ENCODE results near the gene SRD5A1. TPM values are rescaled to one million over a fixed set of nuclear protein-coding genes. Genes with fewer than 3 reads are reported as not detected.

Gene SRD5A1
- polyA plus RNA-seq, 2 of the 4 experiments (the other 2 are of a cell fraction), result 9.7 to 25.4 TPM

GRCh38 chr5:6597557-6597956, 35.7 kb upstream of the SRD5A1 start:
- FAIRE-seq (no peak), ATAC-seq (no peak), DNase-seq (ENCODE audit: low read depth in 1 of 2, low spot score in 1 of 2) (no peak)
- WGBS (ENCODE audit: missing lambda C conversion rate), result 88% methylated on average over 6 of the region's 6 CpGs
- CTCF ChIA-PET, result no interaction called here
- H3K9me3 ChIP-seq, result no peaks in the 10 kb centered on the region
- no peak overlapping the region for H3K4me3 ChIP-seq
- POLR2A ChIA-PET, result no interaction called here
- no peak overlapping the region for H3K4me2 ChIP-seq
- TF ChIP-seq ZC3H11A (IDR thresholded peaks at IDR 0.05), result no peak
- TF ChIP-seq PBX3 (IDR thresholded peaks at IDR 0.05), result no peak
- no peak for TF ChIP-seq HEYL (CRISPR knock-in tag; IDR thresholded peaks at IDR 0.05)
- TF ChIP-seq E2F6 (IDR thresholded peaks at IDR 0.05; ENCODE audit: borderline replicate concordance, low read depth), result no peak
- no peak for TF ChIP-seq NFE2L2 (conservative IDR thresholded peaks at IDR 0.05; ENCODE audit: low read length)
- TF ChIP-seq EHF (CRISPR knock-in tag; IDR thresholded peaks at IDR 0.05), result no peak
- no peak for TF ChIP-seq RNF2 (IDR thresholded peaks at IDR 0.05; ENCODE audit: borderline replicate concordance, low read depth)
- TF ChIP-seq HOXB13 (CRISPR knock-in tag; IDR thresholded peaks at IDR 0.05; ENCODE audit: low read depth), result no peak
- TF ChIP-seq CEBPB (IDR thresholded peaks at IDR 0.05), result no peak
- no peak for TF ChIP-seq CHD2 (IDR thresholded peaks at IDR 0.05; ENCODE audit: low read length, partially characterized antibody)
- no peaks in the 10 kb centered on the region for H3K4me1 ChIP-seq
- no peak overlapping the region for H3K27ac ChIP-seq

GRCh38 chr5:6598351-6598900, 34.8 kb upstream of the SRD5A1 start:
- 94% methylated on average over 13 of the region's 14 CpGs for WGBS (ENCODE audit: missing lambda C conversion rate)
- H3K4me3 ChIP-seq, result no peak overlapping the region
- ChIA-PET POLR2A (no interaction called here), CTCF (interaction anchor here (0.7 kb wide), 1 partner anchor 139 kb away, joined by 3 read pairs; no protein-coding TSS in a partner anchor)
- no peaks in the 10 kb centered on the region for H3K4me1 ChIP-seq
- FAIRE-seq (no peak), DNase-seq (ENCODE audit: low read depth in 1 of 2, low spot score in 1 of 2) (no peak), ATAC-seq (no peak)
- no peaks in the 10 kb centered on the region for H3K9me3 ChIP-seq
- TF ChIP-seq EHMT2 (IDR thresholded peaks at IDR 0.05; ENCODE audit: low read depth), result no peak
- TF ChIP-seq PBX3 (IDR thresholded peaks at IDR 0.05), result no peak
- no peak for TF ChIP-seq FOSB (CRISPR knock-in tag; IDR thresholded peaks at IDR 0.05)
- no peak for TF ChIP-seq BCL3 (IDR thresholded peaks at IDR 0.05)
- no peak for TF ChIP-seq GATA3 (IDR thresholded peaks at IDR 0.05; ENCODE audit: borderline replicate concordance)
- no peak for TF ChIP-seq JUNB (IDR thresholded peaks at IDR 0.05)
- no peak for TF ChIP-seq RNF2 (IDR thresholded peaks at IDR 0.05; ENCODE audit: borderline replicate concordance, low read depth)
- no peak for TF ChIP-seq ESRRA (IDR thresholded peaks at IDR 0.05; ENCODE audit: borderline replicate concordance, low read length)
- no peak for TF ChIP-seq HMGXB4 (CRISPR knock-in tag; IDR thresholded peaks at IDR 0.05; ENCODE audit: borderline replicate concordance)
- TF ChIP-seq ATOH8 (CRISPR knock-in tag; IDR thresholded peaks at IDR 0.05; ENCODE audit: low read depth), result no peak
- TF ChIP-seq NPAS2 (CRISPR knock-in tag; IDR thresholded peaks at IDR 0.05; ENCODE audit: borderline replicate concordance), result no peak
- TF ChIP-seq CTCF (IDR thresholded peaks at IDR 0.05), result no peak
- no peak for TF ChIP-seq TFCP2L1 (CRISPR knock-in tag; IDR thresholded peaks at IDR 0.05)
- no peak for TF ChIP-seq REST (IDR thresholded peaks at IDR 0.05)
- no peak for TF ChIP-seq EHF (CRISPR knock-in tag; IDR thresholded peaks at IDR 0.05)
- TF ChIP-seq RARB (CRISPR knock-in tag; IDR thresholded peaks at IDR 0.05), result no peak
- no peak for TF ChIP-seq MAZ (IDR thresholded peaks at IDR 0.05; ENCODE audit: borderline replicate concordance, low read depth, low read length)
- no peak overlapping the region for H3K27ac ChIP-seq
- no peak overlapping the region for H3K4me2 ChIP-seq

Measured in A549 (cell line).